AG04450 (cell line): ENCODE measurements around the gene SMAD6. TPM values are rescaled to one million over a fixed set of nuclear protein-coding genes. Genes with fewer than 3 reads are reported as not detected.

Experiments used
- CTCF ChIA-PET: fragments of 300-600, 350-600 bp; formaldehyde crosslinking; extraction: SDS; loops from one replicate; lab custom pipeline; 2022; ENCODE audit warnings: antibody characterized with exemption, inconsistent platforms; lab: Charles Lee
- POLR2A ChIA-PET: fragments of 350-600 bp; formaldehyde crosslinking; extraction: SDS; loops from one replicate; lab custom pipeline; 2021; ENCODE audit warnings: antibody characterized with exemption, inconsistent platforms; lab: Yijun Ruan, JAX
- DNase-seq: peaks from one replicate; pipeline ENCODE4 v3.0.0-alpha.2; 2011; ENCODE audit warnings: low read depth, low spot score
- H3K27ac ChIP-seq: one replicate; pipeline ENCODE4 v1.5.1; 2012; ENCODE audit warnings: low read depth, low read length, control low read depth
- H3K27me3 ChIP-seq: one replicate; pipeline ENCODE4 v1.6.0; 2012; ENCODE audit warnings: low read length; ENCODE audit not compliant: control insufficient read depth, insufficient read depth
- H3K4me3 ChIP-seq: 2 replicates; pipeline ENCODE4 v1.5.1; 2011; ENCODE audit warnings: mild to moderate bottlenecking, low read depth, low read length, control low read depth
- H3K9me3 ChIP-seq: 2 replicates; pipeline ENCODE4 v1.5.1; 2012; ENCODE audit warnings: low read length; ENCODE audit not compliant: control insufficient read depth, insufficient read depth
- polyA plus RNA-seq: library from polyadenylated mRNA; depleted of rRNA; stranded (reverse); fragments of >200 nt; gene quantifications from 2 replicates; pipeline ENCODE4 v1.2.3, GENCODE V29; 2011
- TF ChIP-seq, protein P1 (sequence below): IDR thresholded peaks from 2 replicates; pipeline ENCODE4 v1.5.1; 2011; ENCODE audit warnings: low read depth, low read length, control low read depth, inconsistent platforms

SMAD6 gene
- polyA plus RNA-seq, 1 experiment = 1.8 TPM

DNA sequence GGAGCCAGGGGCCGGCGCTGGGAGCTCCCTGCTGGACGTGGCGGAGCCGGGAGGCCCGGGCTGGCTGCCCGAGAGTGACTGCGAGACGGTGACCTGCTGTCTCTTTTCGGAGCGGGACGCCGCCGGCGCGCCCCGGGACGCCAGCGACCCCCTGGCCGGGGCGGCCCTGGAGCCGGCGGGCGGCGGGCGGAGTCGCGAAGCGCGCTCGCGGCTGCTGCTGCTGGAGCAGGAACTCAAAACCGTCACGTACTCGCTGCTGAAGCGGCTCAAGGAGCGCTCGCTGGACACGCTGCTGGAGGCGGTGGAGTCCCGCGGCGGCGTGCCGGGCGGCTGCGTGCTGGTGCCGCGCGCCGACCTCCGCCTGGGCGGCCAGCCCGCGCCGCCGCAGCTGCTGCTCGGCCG lies 1.5 kb downstream of the SMAD6 start:
- peak overlapping the region; percentile 78 for H3K4me3 ChIP-seq
- no peaks in the 10 kb centered on the region for H3K27me3 ChIP-seq
- TF ChIP-seq, protein P1, sequence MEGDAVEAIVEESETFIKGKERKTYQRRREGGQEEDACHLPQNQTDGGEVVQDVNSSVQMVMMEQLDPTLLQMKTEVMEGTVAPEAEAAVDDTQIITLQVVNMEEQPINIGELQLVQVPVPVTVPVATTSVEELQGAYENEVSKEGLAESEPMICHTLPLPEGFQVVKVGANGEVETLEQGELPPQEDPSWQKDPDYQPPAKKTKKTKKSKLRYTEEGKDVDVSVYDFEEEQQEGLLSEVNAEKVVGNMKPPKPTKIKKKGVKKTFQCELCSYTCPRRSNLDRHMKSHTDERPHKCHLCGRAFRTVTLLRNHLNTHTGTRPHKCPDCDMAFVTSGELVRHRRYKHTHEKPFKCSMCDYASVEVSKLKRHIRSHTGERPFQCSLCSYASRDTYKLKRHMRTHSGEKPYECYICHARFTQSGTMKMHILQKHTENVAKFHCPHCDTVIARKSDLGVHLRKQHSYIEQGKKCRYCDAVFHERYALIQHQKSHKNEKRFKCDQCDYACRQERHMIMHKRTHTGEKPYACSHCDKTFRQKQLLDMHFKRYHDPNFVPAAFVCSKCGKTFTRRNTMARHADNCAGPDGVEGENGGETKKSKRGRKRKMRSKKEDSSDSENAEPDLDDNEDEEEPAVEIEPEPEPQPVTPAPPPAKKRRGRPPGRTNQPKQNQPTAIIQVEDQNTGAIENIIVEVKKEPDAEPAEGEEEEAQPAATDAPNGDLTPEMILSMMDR = no peak
- no peak overlapping the region for H3K27ac ChIP-seq
- ChIA-PET POLR2A (interaction anchor here (0.6 to 3.7 kb wide), 4 partner anchors 10 to 382 kb away, joined by 3 to 23 read pairs (median 6); no protein-coding TSS in a partner anchor), CTCF (interaction anchor here (0.8 to 5.2 kb wide), 5 partner anchors 67 to 158 kb away, joined by 3 to 63 read pairs (median 4); no protein-coding TSS in a partner anchor)
- DNase-seq = no peak
- H3K9me3 ChIP-seq = no peaks in the 10 kb centered on the region; the same call in 1 of the 2 replicates

DNA sequence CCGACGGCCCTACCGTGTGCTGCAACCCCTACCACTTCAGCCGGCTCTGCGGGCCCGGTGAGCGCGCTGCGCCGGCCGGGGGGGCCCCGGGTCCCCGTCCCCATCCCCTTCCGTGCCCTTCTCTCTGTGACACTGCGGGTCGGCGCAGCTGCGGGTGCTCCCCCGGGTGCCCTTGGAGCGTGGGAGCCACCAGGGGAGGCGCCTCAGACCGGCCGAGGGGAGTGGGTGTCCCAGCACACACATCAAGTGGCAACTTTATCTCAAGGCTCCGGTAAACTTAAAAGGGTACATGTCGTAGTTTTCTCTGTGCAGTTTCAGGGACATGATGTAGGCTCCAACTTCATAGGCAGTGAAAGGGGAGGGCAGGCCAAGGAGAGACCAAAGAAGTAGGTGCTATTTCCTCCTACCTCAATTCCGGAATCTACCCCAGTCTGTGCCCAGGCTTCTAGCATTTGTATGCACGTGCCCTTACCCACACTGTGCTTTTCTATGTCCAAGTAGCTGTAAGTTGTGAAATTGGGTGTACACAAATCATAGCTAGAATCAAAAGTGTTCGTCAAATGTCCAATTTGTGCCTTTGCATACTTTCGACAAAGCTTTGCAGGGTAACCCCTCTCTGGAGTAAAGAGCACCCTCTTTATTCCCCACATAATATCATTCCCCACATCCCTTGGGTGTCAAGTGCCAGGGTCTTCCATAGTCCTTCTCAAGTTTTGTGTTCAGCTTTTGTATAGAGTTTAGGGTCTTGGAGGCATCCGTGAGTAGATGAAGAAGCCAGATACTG lies 2.2 kb downstream of the SMAD6 start:
- ChIA-PET CTCF (interaction anchor here (0.8 to 5.2 kb wide), 4 partner anchors 80 to 157 kb away, joined by 3 to 63 read pairs (median 6); no protein-coding TSS in a partner anchor), POLR2A (interaction anchor here (0.6 to 3.7 kb wide), 4 partner anchors 45 to 148 kb away, joined by 4 to 23 read pairs (median 4); no protein-coding TSS in a partner anchor)
- H3K9me3 ChIP-seq = no peaks in the 10 kb centered on the region; the same call in 1 of the 2 replicates
- peak overlapping the region; percentile 78 for H3K4me3 ChIP-seq
- DNase-seq = no peak
- no peaks in the 10 kb centered on the region for H3K27me3 ChIP-seq
- TF ChIP-seq, protein P1 = no peak
- no peak overlapping the region for H3K27ac ChIP-seq

DNA sequence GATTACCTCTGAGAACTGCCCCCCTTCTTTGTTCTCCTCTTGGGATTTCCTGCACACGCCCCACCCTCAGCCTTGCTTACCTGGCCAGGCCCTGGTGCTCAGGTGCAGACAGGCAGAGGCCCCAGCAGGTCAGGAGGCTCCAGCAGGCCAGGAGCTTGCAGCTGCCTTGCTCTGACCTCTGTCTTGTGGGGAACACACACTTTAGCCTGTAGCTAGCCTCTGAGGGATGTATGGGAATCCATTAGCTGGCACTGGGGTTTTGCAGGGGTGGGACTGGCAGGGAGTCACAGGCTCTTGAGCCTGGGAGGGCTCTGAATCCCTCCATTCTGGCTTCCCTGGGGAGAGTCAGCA lies 2.7 kb downstream of the SMAD6 start:
- TF ChIP-seq, protein P1 = no peak
- peak overlapping the region; percentile 78 for H3K4me3 ChIP-seq
- DNase-seq = no peak
- no peaks in the 10 kb centered on the region; the same call in 1 of the 2 replicates for H3K9me3 ChIP-seq
- no peak overlapping the region for H3K27ac ChIP-seq
- ChIA-PET CTCF (interaction anchor here (0.7 to 5.2 kb wide), 6 partner anchors 70 to 147 kb away, joined by 3 to 63 read pairs (median 6); no protein-coding TSS in a partner anchor), POLR2A (interaction anchor here (0.6 to 1.7 kb wide), 3 partner anchors 45 to 147 kb away, joined by 4 to 5 read pairs (median 4); no protein-coding TSS in a partner anchor)
- no peaks in the 10 kb centered on the region for H3K27me3 ChIP-seq

DNA sequence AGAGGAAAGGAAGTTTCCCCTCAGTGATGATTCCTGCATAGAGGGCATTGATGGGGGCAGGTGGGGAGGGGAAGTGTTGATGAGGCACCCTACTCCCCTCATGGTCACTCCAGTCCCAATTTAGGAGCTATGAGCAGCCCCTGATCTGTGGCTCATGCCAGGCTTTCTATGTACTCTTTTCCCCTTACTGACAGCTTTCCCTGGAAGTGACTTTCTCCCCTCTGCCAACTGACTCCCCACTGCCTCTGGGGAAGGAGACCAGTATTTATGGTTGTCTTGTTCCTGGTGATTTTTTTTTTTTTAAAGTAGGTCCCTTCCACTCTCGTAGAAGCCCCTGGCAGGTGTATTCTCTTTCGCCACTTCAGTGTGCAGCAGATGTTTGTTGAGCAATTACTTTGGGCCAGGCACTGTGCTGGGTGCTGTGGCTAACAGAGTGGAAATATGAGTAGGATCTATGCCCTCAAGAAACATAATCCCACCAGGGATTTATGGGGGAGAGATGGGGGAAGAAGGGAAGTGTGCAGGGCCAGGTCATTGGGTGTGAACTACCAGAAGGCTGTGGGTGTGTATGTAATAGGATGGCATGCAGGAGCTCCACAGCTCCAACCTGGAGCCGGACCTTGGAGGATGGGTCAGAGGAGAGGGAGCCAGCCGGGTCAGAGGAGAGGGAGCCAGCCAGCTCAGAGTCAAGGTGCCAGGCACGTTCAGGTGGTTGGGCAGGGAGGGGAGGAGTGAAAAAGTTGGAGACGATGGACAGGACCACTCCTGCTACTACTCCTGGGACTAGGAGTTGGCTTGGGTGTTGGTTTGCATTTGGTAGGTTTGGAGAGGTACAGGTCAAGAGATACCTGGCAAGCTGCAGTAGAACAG lies 3.5 kb downstream of the SMAD6 start:
- H3K27ac ChIP-seq = no peak overlapping the region
- no peaks in the 10 kb centered on the region for H3K27me3 ChIP-seq
- ChIA-PET CTCF (interaction anchor here (0.7 to 5.2 kb wide), 15 partner anchors 9 to 156 kb away, joined by 3 to 63 read pairs (median 4); no protein-coding TSS in a partner anchor), POLR2A (interaction anchor here (1.7 kb wide), 1 partner anchor 146 kb away, joined by 5 read pairs; no protein-coding TSS in a partner anchor)
- TF ChIP-seq, protein P1 = no peak
- no peak for DNase-seq
- no peaks in the 10 kb centered on the region; the same call in 1 of the 2 replicates for H3K9me3 ChIP-seq
- H3K4me3 ChIP-seq = peak overlapping the region; percentile 78
